H1 (cell line): ENCODE data around the gene ZBED5. TPM values are rescaled to one million over a fixed set of nuclear protein-coding genes. Genes with fewer than 3 reads are reported as not detected.

Experiments used
- CTCF ChIA-PET: fragments of 300-600 bp; sonication (Branson Sonifier 250); formaldehyde crosslinking; loops from one replicate; lab custom pipeline; 2021; ENCODE audit not compliant: partially characterized antibody; lab: Charles Lee
- POLR2A ChIA-PET: fragments of 300-600 bp; sonication (Branson Sonifier 250); formaldehyde crosslinking; loops from one replicate; lab custom pipeline; 2021; ENCODE audit warnings: inconsistent platforms; ENCODE audit not compliant: partially characterized antibody; lab: Charles Lee
- DNase-seq, 2 experiments: peaks; one replicate each; pipeline versions ENCODE4 v3.0.0 to v3.0.0-alpha.2; 2010 to 2022; ENCODE audit warnings: low spot score in 2 of 2, low read depth in 1 of 2, mixed read lengths in 1 of 2
- FAIRE-seq: peaks from 2 replicates; lab custom pipeline; 2011; peaks lifted over from hg19 to GRCh38; lab: Jason Lieb, UNC
- H2AFZ ChIP-seq: 2 replicates; pipeline ENCODE4 v1.8.1; 2012; ENCODE audit warnings: low read length, inconsistent platforms
- H2AK5ac ChIP-seq: 2 replicates; pipeline ENCODE4 v1.6.1; 2013; ENCODE audit warnings: low read depth, low read length
- H2BK120ac ChIP-seq: replicated peaks from 2 replicates; pipeline ENCODE3; 2013; ENCODE audit warnings: low read depth, low read length, inconsistent platforms
- H2BK12ac ChIP-seq: 2 replicates; pipeline ENCODE4 v1.6.1; 2013; ENCODE audit warnings: low read depth, low read length
- H2BK15ac ChIP-seq: 2 replicates; pipeline ENCODE4 v1.6.1; 2013; ENCODE audit warnings: low read length
- H2BK20ac ChIP-seq: 2 replicates; pipeline ENCODE4 v1.6.1; 2013; ENCODE audit warnings: low read length
- H2BK5ac ChIP-seq: 2 replicates; pipeline ENCODE4 v1.6.1; 2013; ENCODE audit warnings: low read depth, low read length
- H3K14ac ChIP-seq: 2 replicates; pipeline ENCODE4 v1.6.1; 2013; ENCODE audit warnings: inconsistent platforms; ENCODE audit not compliant: insufficient read length
- H3K18ac ChIP-seq: 2 replicates; pipeline ENCODE4 v1.6.1; 2013; ENCODE audit warnings: low read length; ENCODE audit errors: extremely low read depth
- H3K23ac ChIP-seq: 2 replicates; pipeline ENCODE4 v1.6.1; 2013; ENCODE audit warnings: inconsistent platforms; ENCODE audit not compliant: insufficient read length
- H3K23me2 ChIP-seq: 2 replicates; pipeline ENCODE4 v1.6.1; 2013; ENCODE audit warnings: low read depth, low read length
- H3K27ac ChIP-seq: 2 replicates; pipeline ENCODE4 v1.6.1; 2011; ENCODE audit warnings: low read depth, low read length, inconsistent platforms
- H3K27me3 ChIP-seq, 4 experiments: replicated peaks in 1 of 4; 1 replicate in 1 of 4; 2 replicates in 3 of 4; pipeline versions ENCODE4 v1.6.1 to v1.8.1; 2011 to 2013; ENCODE audit warnings: low read length in 3 of 4, mild to moderate bottlenecking in 3 of 4, inconsistent platforms in 2 of 4, mixed read lengths in 2 of 4, moderate library complexity in 1 of 4; ENCODE audit not compliant: control insufficient read depth in 3 of 4, insufficient read depth in 3 of 4; ENCODE audit errors: extremely low read depth in 1 of 4
- H3K36me3 ChIP-seq, 4 experiments: 2 replicates each; pipeline versions ENCODE4 v1.6.1 to v1.8.1; 2011 to 2013; ENCODE audit warnings: mild to moderate bottlenecking in 4 of 4, low read length in 3 of 4, moderate library complexity in 2 of 4, control low read depth in 1 of 4, inconsistent platforms in 1 of 4; ENCODE audit not compliant: insufficient read depth in 4 of 4, control insufficient read depth in 2 of 4
- H3K4ac ChIP-seq: replicated peaks from 2 replicates; pipeline ENCODE3; 2013; ENCODE audit warnings: low read length, low read depth, mixed read lengths, inconsistent platforms; ENCODE audit not compliant: insufficient read length
- H3K4me1 ChIP-seq, 4 experiments: replicated peaks in 1 of 4; 1 replicate in 1 of 4; 2 replicates in 3 of 4; pipeline versions ENCODE4 v1.6.1 to v1.8.1; 2011 to 2013; ENCODE audit warnings: low read length in 3 of 4, inconsistent platforms in 2 of 4, mixed read lengths in 1 of 4; ENCODE audit not compliant: insufficient read depth in 4 of 4, control insufficient read depth in 3 of 4
- H3K4me2 ChIP-seq, 2 experiments: 2 replicates each; pipeline versions ENCODE4 v1.6.1 to v1.8.1; 2011 to 2013; ENCODE audit warnings: low read depth in 2 of 2, low read length in 2 of 2, control low read depth in 1 of 2, inconsistent platforms in 1 of 2, mild to moderate bottlenecking in 1 of 2; ENCODE audit not compliant: insufficient read depth in 1 of 2
- H3K4me3 ChIP-seq, 4 experiments: fragments of 200-600, 300-600 bp in 1 of 4; sonication (generic), shearing (Covaris generic), sonication (Bioruptor Twin) in 1 of 4; 2 replicates each; pipeline versions ENCODE4 v1.5.1 to v1.8.1; 2011 to 2016; ENCODE audit warnings: low read length in 4 of 4, low read depth in 3 of 4, control low read depth in 2 of 4, inconsistent platforms in 2 of 4, mild to moderate bottlenecking in 2 of 4, mixed read lengths in 1 of 4, moderate library complexity in 1 of 4; ENCODE audit not compliant: insufficient read depth in 2 of 4; ENCODE audit errors: extremely low read depth in 1 of 4
- H3K56ac ChIP-seq: replicated peaks from 2 replicates; pipeline ENCODE3; 2013; ENCODE audit warnings: low read depth, mild to moderate bottlenecking, mixed read lengths, low read length, inconsistent platforms; ENCODE audit not compliant: insufficient read length
- H3K79me1 ChIP-seq: 2 replicates; pipeline ENCODE4 v1.6.1; 2013; ENCODE audit warnings: low read depth, low read length, control low read depth
- H3K79me2 ChIP-seq, 2 experiments: 2 replicates each; pipeline versions ENCODE4 v1.6.1 to v1.8.1; 2012 to 2013; ENCODE audit warnings: low read length in 2 of 2, mild to moderate bottlenecking in 2 of 2, inconsistent platforms in 1 of 2; ENCODE audit not compliant: insufficient read depth in 2 of 2, control insufficient read depth in 1 of 2
- H3K9ac ChIP-seq, 4 experiments: replicated peaks in 1 of 4; 1 replicate in 1 of 4; 2 replicates in 3 of 4; pipeline versions ENCODE4 v1.6.1 to v1.8.1; 2011 to 2013; ENCODE audit warnings: low read depth in 3 of 4, low read length in 3 of 4, control low read depth in 2 of 4, mild to moderate bottlenecking in 2 of 4, moderate library complexity in 2 of 4, inconsistent platforms in 1 of 4; ENCODE audit errors: extremely low read depth in 1 of 4
- H3K9me3 ChIP-seq, 2 experiments: 2 replicates each; pipeline versions ENCODE4 v1.6.1 to v1.8.1; 2012 to 2013; ENCODE audit warnings: mild to moderate bottlenecking in 2 of 2, moderate library complexity in 2 of 2, control low read depth in 1 of 2, inconsistent platforms in 1 of 2, low read depth in 1 of 2, low read length in 1 of 2, mixed read lengths in 1 of 2; ENCODE audit not compliant: insufficient read depth in 2 of 2
- H4K20me1 ChIP-seq, 2 experiments: replicated peaks in 1 of 2; 2 replicates each; pipeline versions ENCODE3 to v1.8.1; 2011 to 2013; ENCODE audit warnings: inconsistent platforms in 2 of 2, low read length in 2 of 2, mild to moderate bottlenecking in 1 of 2; ENCODE audit not compliant: insufficient read depth in 2 of 2, control insufficient read depth in 1 of 2
- H4K5ac ChIP-seq: 2 replicates; pipeline ENCODE4 v1.6.1; 2013; ENCODE audit warnings: low read length, low read depth, mixed read lengths, inconsistent platforms; ENCODE audit not compliant: insufficient read length
- H4K8ac ChIP-seq: 2 replicates; pipeline ENCODE4 v1.8.0; 2013; ENCODE audit warnings: mild to moderate bottlenecking, moderate library complexity, low read length, inconsistent platforms; ENCODE audit not compliant: insufficient read depth; ENCODE audit errors: extremely low read depth
- H4K91ac ChIP-seq: replicated peaks from 2 replicates; pipeline ENCODE3; 2013; ENCODE audit warnings: low read length, mixed read lengths, inconsistent platforms; ENCODE audit not compliant: insufficient read length
- CREB1 ChIP-seq: IDR thresholded peaks from 2 replicates; pipeline ENCODE4 v1.6.1; 2012; ENCODE audit warnings: inconsistent platforms
- SIRT6 ChIP-seq: IDR thresholded peaks from one replicate; pipeline ENCODE4 v1.7.1; 2012; ENCODE audit warnings: low read length, inconsistent platforms
- SUZ12 ChIP-seq: fragments of 200-600 bp; sonication (generic); IDR thresholded peaks from 2 replicates; pipeline ENCODE4 v1.6.1; 2012; ENCODE audit warnings: mild to moderate bottlenecking, inconsistent platforms, low read length, moderate library complexity, mixed read lengths
- WGBS, 2 experiments: shearing (Covaris generic) in 1 of 2; methylation state at CpG; one replicate each; pipeline versions ENCODE4 v1.1.6 to v1.1.7; 2013 to 2015; ENCODE audit warnings: low lambda C conversion rate in 2 of 2, mixed read lengths in 2 of 2, inconsistent platforms in 1 of 2, low coverage in 1 of 2, missing lambda C conversion rate in 1 of 2; ENCODE audit not compliant: insufficient replicate concordance in 2 of 2, insufficient coverage in 1 of 2, insufficient read length in 1 of 2; ENCODE audit errors: extremely low coverage in 1 of 2, missing lambda C conversion rate in 1 of 2; 5-methylcytosine and 5-hydroxymethylcytosine counted together
- polyA plus RNA-seq, 7 experiments: library from polyadenylated mRNA; depleted of rRNA in 3 of 7; stranded (reverse) in 5 of 7; unstranded in 2 of 7; fragments of >200 nt in 5 of 7; fragments of 200-250 nt in 2 of 7; gene quantifications; 1 replicate in 5 of 7; 2 replicates in 1 of 7; 4 replicates in 1 of 7; pipeline versions ENCODE4 v1.2.1 to v1.2.3, GENCODE V29; 2011 to 2013; ENCODE audit warnings: missing spikeins in 2 of 7, mixed read lengths in 2 of 7
- total RNA-seq: library from RNA; stranded (reverse); fragmentation: NEBNext Ultra II Directional; extraction: Animal tissue kit (Norgen Biotek cat#: 25700); gene quantifications from 2 replicates; pipeline ENCODE4 v1.2.1, GENCODE V29; 2021

Gene ZBED5
- total and polyA plus RNA-seq, 2 of the 8 experiments (the other 6 are each of a cell fraction or from before 2014, with no cell fraction given): 54.2 to 94.7 TPM

DNA sequence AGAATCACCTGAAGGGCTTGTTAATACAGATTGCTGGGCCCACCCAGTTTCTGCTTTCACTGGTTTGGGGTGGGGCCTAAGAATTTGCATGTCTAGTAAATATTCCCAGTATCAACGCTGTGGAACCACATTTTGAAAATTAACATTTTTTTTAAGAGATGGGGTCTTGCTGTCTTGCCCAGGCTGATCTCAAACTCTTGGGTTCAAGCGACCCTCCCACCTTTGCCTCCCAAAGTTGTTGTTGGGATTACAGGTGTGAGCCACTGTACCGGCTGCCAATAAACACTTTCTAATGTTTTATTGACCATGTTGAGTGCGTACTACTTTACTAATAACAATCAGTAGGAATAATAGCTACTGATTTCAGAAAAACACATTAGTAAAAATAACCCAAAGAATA is 51.6 kb downstream of the ZBED5 start:
- Histone ChIP-seq H3K4me2 (peak overlapping the region in 1 of 2 experiments; percentile 89; a peak in 1 of 4 replicates), H3K4me1 (peaks cover 0 to 5% (median 2%) of the 10 kb centered on the region in 4 experiments; a peak in 4 of 7 replicates), H4K20me1 (peaks cover 3 to 4% of the 10 kb centered on the region in 2 experiments), H3K56ac (no peak overlapping the region), H3K23me2 (peaks cover 7% of the 10 kb centered on the region), H2BK15ac (no peak overlapping the region), H3K23ac (no peak overlapping the region), H3K79me2 (peaks cover 13 to 37% of the 10 kb centered on the region in 2 experiments), H3K27ac (no peak overlapping the region), H3K9me3 (no peaks in the 10 kb centered on the region), H3K14ac (no peak overlapping the region), H3K18ac (no peak overlapping the region), H4K91ac (no peak overlapping the region), H3K4me3 (peak overlapping the region in 1 of 4 experiments; percentile 90; a peak in 2 of 8 replicates), H3K79me1 (peaks cover 2% of the 10 kb centered on the region; the same call in 1 of the 2 replicates), H2AK5ac (no peak overlapping the region), H2BK20ac (no peak overlapping the region), H2BK5ac (no peak overlapping the region), H4K5ac (no peak overlapping the region), H3K27me3 (no peaks in the 10 kb centered on the region), H3K4ac (no peak overlapping the region), H2BK12ac (no peak overlapping the region), H3K9ac (no peak overlapping the region; a peak in 2 of 7 replicates), H2BK120ac (no peak overlapping the region), H3K36me3 (peaks cover 53 to 66% (median 58%) of the 10 kb centered on the region in 4 experiments), H4K8ac (no peak overlapping the region), H2AFZ (no peak overlapping the region)
- DNase-seq (no peak), FAIRE-seq (no peak)
- TF ChIP-seq SIRT6 (no peak), CREB1 (no peak), SUZ12 (no peak)
- ChIA-PET CTCF (interaction anchor here (0.6 to 2.3 kb wide), 2 partner anchors 10 to 13 kb away, joined by 3 to 6 read pairs; no protein-coding TSS in a partner anchor), POLR2A (interaction anchor here (0.7 to 28.5 kb wide), 7 partner anchors 5 to 50 kb away, joined by 3 to 595 read pairs (median 5); partner anchors contain the start of genes EIF4G2 and ZBED5)
- 93% methylated on average over 4 of the region's 4 CpGs; no CpG with 5 or more reads in 1 of the 2 experiments for WGBS, 2 experiments
